B cell (primary cell): ENCODE measurements around the gene MIAT. TPM values are rescaled to one million over a fixed set of nuclear protein-coding genes. Genes with fewer than 3 reads are reported as not detected.

Experiments
- ATAC-seq: fragments of 200-7000 bp; cut with Tn5 transposase; one replicate; pipeline ENCODE4 v1.10.0; 2021; ENCODE audit warnings: low read depth, mild to moderate bottlenecking, moderate number of reproducible peaks, moderate library complexity
- CTCF ChIA-PET: fragments of 350-600 bp; sonication (Branson Sonifier 250); formaldehyde crosslinking; loops from one replicate; lab custom pipeline; 2021; ENCODE audit warnings: antibody characterized with exemption, inconsistent platforms; lab: Charles Lee
- POLR2A ChIA-PET: fragments of 350-600 bp; sonication (Branson Sonifier 250); formaldehyde crosslinking; loops from one replicate; lab custom pipeline; 2021; ENCODE audit warnings: antibody characterized with exemption; lab: Charles Lee
- DNase-seq: peaks from one replicate; pipeline ENCODE4 v3.0.0; 2013
- H2AFZ ChIP-seq: 2 replicates; pipeline ENCODE4 v1.6.1; 2012; ENCODE audit warnings: mild to moderate bottlenecking, low read depth, low read length; ENCODE audit not compliant: insufficient read depth, poor library complexity, severe bottlenecking
- H3K27ac ChIP-seq, 2 donors: 1 replicate in 1 of 2; 2 replicates in 1 of 2; pipeline ENCODE4 v1.5.1; 2012 to 2013; ENCODE audit warnings: low read length in 2 of 2, mild to moderate bottlenecking in 2 of 2, moderate library complexity in 1 of 2
- H3K27me3 ChIP-seq, 4 experiments: fragments of 200-600 bp in 1 of 4; sonication (generic) in 1 of 4; replicated peaks in 1 of 4; 1 replicate in 2 of 4; 2 replicates in 2 of 4; pipeline versions ENCODE4 v1.6.1 to v1.7.0; 2013 to 2016; ENCODE audit warnings: low read length in 3 of 4, mild to moderate bottlenecking in 2 of 4, mixed read lengths in 1 of 4, moderate library complexity in 1 of 4; ENCODE audit not compliant: insufficient read depth in 4 of 4, control insufficient read depth in 3 of 4; ENCODE audit errors: control extremely low read depth in 1 of 4
- H3K36me3 ChIP-seq, 2 experiments: replicated peaks in 1 of 2; 1 replicate in 1 of 2; 2 replicates in 1 of 2; pipeline versions ENCODE4 v1.6.1 to v1.7.1; 2013; ENCODE audit warnings: low read length in 1 of 2; ENCODE audit not compliant: insufficient read depth in 2 of 2, control insufficient read depth in 1 of 2; ENCODE audit errors: control extremely low read depth in 1 of 2, extremely low read depth in 1 of 2
- H3K4me1 ChIP-seq, 2 donors: fragments of 200-600 bp in 1 of 2; sonication (generic) in 1 of 2; 1 replicate in 1 of 2; 2 replicates in 1 of 2; pipeline versions ENCODE4 v1.5.1 to v1.6.1; 2013 to 2017; ENCODE audit warnings: low read length in 2 of 2; ENCODE audit not compliant: control insufficient read depth in 2 of 2, insufficient read depth in 2 of 2
- H3K4me2 ChIP-seq: replicated peaks from 2 replicates; pipeline ENCODE3; 2012; ENCODE audit warnings: mild to moderate bottlenecking, low read depth, low read length; ENCODE audit not compliant: poor library complexity, severe bottlenecking
- H3K4me3 ChIP-seq, 5 experiments: fragments of 200-600 bp in 1 of 5; sonication (generic) in 1 of 5; 1 replicate in 3 of 5; 2 replicates in 2 of 5; pipeline versions ENCODE4 v1.5.1 to v1.7.0; 2011 to 2016; ENCODE audit warnings: low read length in 4 of 5, mild to moderate bottlenecking in 4 of 5, low read depth in 2 of 5, control low read depth in 1 of 5, moderate library complexity in 1 of 5; ENCODE audit not compliant: insufficient read depth in 1 of 5; ENCODE audit errors: control extremely low read depth in 1 of 5, extremely low read depth in 1 of 5
- H3K79me2 ChIP-seq: fragments of 200-600 bp; sonication (generic); one replicate; pipeline ENCODE4 v1.6.0; 2016; ENCODE audit warnings: low read length; ENCODE audit not compliant: control insufficient read depth, insufficient read depth
- H3K9ac ChIP-seq: fragments of 200-600 bp; sonication (generic); 2 replicates; pipeline ENCODE4 v1.6.1; 2017; ENCODE audit warnings: mild to moderate bottlenecking, low read length, moderate library complexity
- H3K9me3 ChIP-seq, 3 donors: one replicate each; pipeline versions ENCODE4 v1.6.1 to v1.7.1; 2013; ENCODE audit warnings: low read length in 2 of 3; ENCODE audit not compliant: control insufficient read depth in 2 of 3, insufficient read depth in 1 of 3; ENCODE audit errors: control extremely low read depth in 1 of 3
- H4K20me1 ChIP-seq: 2 replicates; pipeline ENCODE4 v1.6.0; 2012; ENCODE audit warnings: mild to moderate bottlenecking, low read length; ENCODE audit not compliant: insufficient read depth, control insufficient read depth, poor library complexity, severe bottlenecking
- H3K27ac Mint-ChIP-seq: one replicate; pipeline ENCODE4 v1.8.0; 2021; ENCODE audit warnings: mixed read lengths
- H3K27me3 Mint-ChIP-seq: one replicate; pipeline ENCODE4 v1.8.0; 2021; ENCODE audit warnings: mixed read lengths
- H3K4me1 Mint-ChIP-seq: one replicate; pipeline ENCODE4 v1.8.0; 2021; ENCODE audit warnings: mixed read lengths
- H3K4me3 Mint-ChIP-seq: one replicate; pipeline ENCODE4 v1.8.0; 2021; ENCODE audit warnings: mixed read lengths
- H3K9me3 Mint-ChIP-seq: one replicate; pipeline ENCODE4 v1.8.0; 2022; ENCODE audit warnings: mixed read lengths; ENCODE audit not compliant: insufficient read depth
- CTCF ChIP-seq: fragments of 200-600 bp; IDR thresholded peaks from one replicate; pipeline ENCODE4 v1.8.0; 2022; ENCODE audit warnings: antibody characterized with exemption, mild to moderate bottlenecking
- EZH2 ChIP-seq: IDR thresholded peaks from 2 replicates; pipeline ENCODE4 v1.6.1; 2012; ENCODE audit warnings: borderline replicate concordance, low read depth, mild to moderate bottlenecking, moderate library complexity, low read length; ENCODE audit not compliant: insufficient read depth, poor library complexity, severe bottlenecking
- WGBS: methylation state at CpG from one replicate; pipeline ENCODE4 v1.1.5; 2013; ENCODE audit warnings: missing lambda C conversion rate; ENCODE audit not compliant: insufficient coverage; 5-methylcytosine and 5-hydroxymethylcytosine counted together
- intact Hi-C: fragments of 100-400 bp; cut with micrococcal nuclease; formaldehyde crosslinking; loops from one replicate; pipeline ENCODE4 v1.10.0; 2022
- polyA plus RNA-seq: library from polyadenylated mRNA; depleted of rRNA; stranded (reverse); fragments of >200 nt; gene quantifications from 2 replicates; pipeline ENCODE4 v1.2.3, GENCODE V29; 2012
- total RNA-seq, 2 donors: library from RNA; stranded (reverse); fragments of 120-200 nt in 1 of 2; gene quantifications; 1 replicate in 1 of 2; 2 replicates in 1 of 2; pipeline versions ENCODE4 v1.2.3 to v1.2.4, GENCODE V29; 2013 to 2022

The MIAT gene
- total and polyA plus RNA-seq, 2 donors (not counting 1 experiment from before 2014, with no cell fraction given) = 14.8 to 18.4 TPM

- DNase-seq = no peak
- Histone ChIP-seq H3K4me3 (no peak overlapping the region), H3K36me3 (no peaks in the 10 kb centered on the region), H3K27me3 (no peaks in the 10 kb centered on the region), H3K4me2 (no peak overlapping the region), H4K20me1 (no peaks in the 10 kb centered on the region), H2AFZ (no peak overlapping the region), H3K9ac (no peak overlapping the region), H3K9me3 (peaks cover 0 to 13% (median 0%) of the 10 kb centered on the region in 3 donors), H3K79me2 (peaks cover 3% of the 10 kb centered on the region), H3K27ac (no peak overlapping the region), H3K4me1 (peaks cover 58 to 83% of the 10 kb centered on the region in 2 donors)
- intact Hi-C loops = no loop called here
- Mint-ChIP-seq H3K27me3 (no peaks in the 10 kb centered on the region), H3K4me1 (peaks cover 83% of the 10 kb centered on the region), H3K4me3 (no peak overlapping the region), H3K9me3 (no peaks in the 10 kb centered on the region), H3K27ac (peak overlapping the region; percentile 61)
- no peak for ATAC-seq
- no peak for TF ChIP-seq EZH2
- peak; percentile 13 for TF ChIP-seq CTCF
- ChIA-PET CTCF (interaction anchor here (1.0 kb wide), 1 partner anchor 26 kb away, joined by 3 read pairs; no protein-coding TSS in a partner anchor), POLR2A (interaction anchor here (0.6 kb wide), 1 partner anchor 174 kb away, joined by 10 read pairs; no protein-coding TSS in a partner anchor)
- WGBS = 54% methylated on average over 2 of the region's 2 CpGs
Measured at GRCh38 chr22:26669060-26669481, 11.7 kb downstream of the MIAT start.

DNA sequence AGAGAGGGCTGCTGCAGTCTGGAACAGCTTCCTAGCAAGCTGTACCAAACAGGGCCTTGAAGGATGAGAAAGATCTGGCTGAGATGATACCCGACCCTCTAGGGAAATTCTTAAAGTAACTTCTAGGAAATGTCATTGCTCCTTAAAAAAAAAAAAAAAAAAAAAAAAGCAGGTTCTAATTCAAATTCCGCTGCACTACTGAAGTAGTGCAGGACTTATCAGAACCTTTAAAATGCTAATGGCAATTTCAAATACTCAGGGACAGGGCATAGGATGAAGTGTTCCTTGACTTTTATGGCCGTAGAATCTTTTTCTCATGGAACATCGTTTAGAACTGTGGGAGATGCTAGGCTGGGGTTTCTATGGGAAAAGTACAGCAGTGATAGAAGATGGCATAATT, 13.1 kb downstream of the MIAT start:
- peaks cover 0 to 13% (median 0%) of the 10 kb centered on the region in 3 donors for H3K9me3 ChIP-seq
- ChIA-PET POLR2A (no interaction called here), CTCF (interaction anchor here (1.2 to 2.6 kb wide), 4 partner anchors 8 to 188 kb away, joined by 4 to 8 read pairs (median 6); no protein-coding TSS in a partner anchor)
- 83% methylated on average over 2 of the region's 4 CpGs for WGBS
- no peak overlapping the region for H3K4me3 ChIP-seq
- H3K4me2 ChIP-seq = peak overlapping the region; percentile 96
- H2AFZ ChIP-seq = no peak overlapping the region
- no peaks in the 10 kb centered on the region for H3K9me3 Mint-ChIP-seq
- H3K36me3 ChIP-seq = no peaks in the 10 kb centered on the region
- H3K79me2 ChIP-seq = peaks cover 17% of the 10 kb centered on the region
- DNase-seq (no peak), ATAC-seq (no peak)
- H3K4me1 Mint-ChIP-seq = peaks cover 86% of the 10 kb centered on the region
- no peaks in the 10 kb centered on the region for H3K27me3 ChIP-seq
- peak overlapping the region; percentile 99 for H3K27ac Mint-ChIP-seq
- H3K27ac ChIP-seq = peak overlapping the region; percentile 93 to 97
- intact Hi-C loops = no loop called here
- H3K4me1 ChIP-seq = peaks cover 68 to 89% of the 10 kb centered on the region in 2 donors
- peak overlapping the region; percentile 98 for H3K4me3 Mint-ChIP-seq
- TF ChIP-seq EZH2 (no peak), CTCF (no peak)
- no peaks in the 10 kb centered on the region for H3K27me3 Mint-ChIP-seq
- H3K9ac ChIP-seq = peak overlapping the region; percentile 7
- H4K20me1 ChIP-seq = peaks cover 9% of the 10 kb centered on the region
